ENCODE data around the gene CHRNA7. TPM values are rescaled to one million over a fixed set of nuclear protein-coding genes. Genes with fewer than 3 reads are reported as not detected.

The CHRNA7 gene
- total RNA-seq, 4 donors from 2014 or later, result 10.7 to 55.9 (median 38.2) TPM

DNA sequence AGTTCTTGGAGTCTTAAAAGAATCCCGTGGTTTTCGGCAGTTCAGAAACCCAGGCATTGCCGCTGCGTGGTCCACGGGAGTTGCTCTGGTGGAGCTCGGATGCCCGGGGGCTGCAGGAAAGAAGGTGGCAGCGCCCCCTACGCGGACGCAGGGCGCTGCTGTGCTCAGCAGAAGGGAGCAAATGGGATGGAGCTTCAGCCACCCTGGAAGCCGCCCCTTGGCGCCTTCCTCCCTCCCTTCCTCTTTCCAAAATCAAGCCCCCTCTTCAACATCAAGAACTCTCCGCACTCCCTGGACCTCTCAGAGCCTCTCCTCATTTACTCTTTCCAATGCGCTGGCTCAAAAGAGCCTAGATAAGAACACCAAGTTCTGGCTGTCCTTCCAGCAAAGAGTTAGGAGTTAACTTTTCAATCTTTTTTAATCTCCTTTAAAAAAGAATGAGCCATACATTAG lies 880 bp upstream of the CHRNA7 start:
- H3K4me1 ChIP-seq, result peaks cover 0 to 16% (median 2%) of the 10 kb centered on the region in 4 donors
- no peaks in the 10 kb centered on the region for H3K9me3 ChIP-seq
- H3K4me3 ChIP-seq, result peak overlapping the region in 3 of 4 donors; percentile 40 to 76 (median 75)
- no peaks in the 10 kb centered on the region for H3K27me3 ChIP-seq
- no peak overlapping the region for H3K27ac ChIP-seq
- peak in 2 of 3 donors; percentile 53 to 69 for DNase-seq
- H3K36me3 ChIP-seq, result no peaks in the 10 kb centered on the region
- TF ChIP-seq POLR2A (IDR thresholded peaks at IDR 0.05), result no peak
- TF ChIP-seq, protein P1, sequence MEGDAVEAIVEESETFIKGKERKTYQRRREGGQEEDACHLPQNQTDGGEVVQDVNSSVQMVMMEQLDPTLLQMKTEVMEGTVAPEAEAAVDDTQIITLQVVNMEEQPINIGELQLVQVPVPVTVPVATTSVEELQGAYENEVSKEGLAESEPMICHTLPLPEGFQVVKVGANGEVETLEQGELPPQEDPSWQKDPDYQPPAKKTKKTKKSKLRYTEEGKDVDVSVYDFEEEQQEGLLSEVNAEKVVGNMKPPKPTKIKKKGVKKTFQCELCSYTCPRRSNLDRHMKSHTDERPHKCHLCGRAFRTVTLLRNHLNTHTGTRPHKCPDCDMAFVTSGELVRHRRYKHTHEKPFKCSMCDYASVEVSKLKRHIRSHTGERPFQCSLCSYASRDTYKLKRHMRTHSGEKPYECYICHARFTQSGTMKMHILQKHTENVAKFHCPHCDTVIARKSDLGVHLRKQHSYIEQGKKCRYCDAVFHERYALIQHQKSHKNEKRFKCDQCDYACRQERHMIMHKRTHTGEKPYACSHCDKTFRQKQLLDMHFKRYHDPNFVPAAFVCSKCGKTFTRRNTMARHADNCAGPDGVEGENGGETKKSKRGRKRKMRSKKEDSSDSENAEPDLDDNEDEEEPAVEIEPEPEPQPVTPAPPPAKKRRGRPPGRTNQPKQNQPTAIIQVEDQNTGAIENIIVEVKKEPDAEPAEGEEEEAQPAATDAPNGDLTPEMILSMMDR (IDR thresholded peaks at IDR 0.05), result peak in 4 of 6 experiments; percentile 15 to 45 (median 34)

DNA sequence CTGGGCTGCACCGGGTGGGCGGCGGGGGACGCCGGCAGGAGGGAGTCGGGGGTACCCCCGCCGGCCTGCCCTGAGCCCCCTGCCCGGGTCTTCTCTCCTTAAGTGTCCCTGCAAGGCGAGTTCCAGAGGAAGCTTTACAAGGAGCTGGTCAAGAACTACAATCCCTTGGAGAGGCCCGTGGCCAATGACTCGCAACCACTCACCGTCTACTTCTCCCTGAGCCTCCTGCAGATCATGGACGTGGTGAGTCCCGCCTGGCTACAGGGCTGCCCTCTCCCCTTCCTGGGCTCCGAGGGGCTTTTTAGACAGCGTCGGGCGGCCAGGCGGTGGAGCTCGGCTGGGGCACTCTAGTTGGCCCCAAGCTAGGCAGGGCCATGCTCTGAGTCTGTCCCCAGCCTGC lies 480 bp downstream of the CHRNA7 start:
- TF ChIP-seq, protein P1 (IDR thresholded peaks at IDR 0.05), result no peak
- TF ChIP-seq POLR2A (IDR thresholded peaks at IDR 0.05), result no peak
- no peak for DNase-seq
- Histone ChIP-seq H3K27me3 (no peaks in the 10 kb centered on the region), H3K4me3 (peak overlapping the region; percentile 39 to 76 (median 58)), H3K36me3 (no peaks in the 10 kb centered on the region), H3K9me3 (no peaks in the 10 kb centered on the region), H3K27ac (peak overlapping the region in 3 of 4 donors; percentile 22 to 75 (median 55)), H3K4me1 (peaks cover 0 to 16% (median 2%) of the 10 kb centered on the region in 4 donors)

DNA sequence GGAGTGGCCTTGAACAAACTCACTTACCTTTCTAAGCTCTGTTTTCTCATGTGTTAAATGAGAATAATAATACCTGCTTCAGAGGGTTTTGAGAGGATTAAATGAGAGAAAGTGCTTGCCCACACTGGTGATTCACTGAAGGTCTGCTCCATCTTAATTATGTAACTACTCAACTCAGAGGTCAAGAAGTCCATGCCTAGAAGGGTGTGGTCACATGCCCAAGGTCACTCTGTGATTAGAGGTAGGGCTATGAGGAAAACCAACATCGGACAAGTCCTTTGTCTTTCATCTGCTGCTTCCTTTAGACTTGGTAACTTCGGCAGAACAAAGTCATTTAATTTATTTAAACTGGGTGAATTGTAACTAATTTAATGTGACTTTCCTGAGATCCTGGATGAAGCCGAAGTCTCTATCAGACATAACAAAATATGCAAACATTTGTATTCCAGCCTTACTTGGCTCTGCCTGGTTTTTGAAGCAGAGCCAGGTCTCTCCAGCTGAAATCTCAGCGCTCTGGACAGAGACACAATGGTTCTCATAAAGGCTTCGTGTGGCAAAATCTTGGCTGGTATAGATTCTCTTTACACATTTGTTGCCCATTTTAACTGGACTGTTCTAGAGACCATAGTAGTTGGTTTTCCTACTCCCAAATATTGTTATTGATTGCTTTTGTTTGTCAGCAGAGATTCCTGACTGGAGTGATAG lies 3.0 kb downstream of the CHRNA7 start:
- H3K27me3 ChIP-seq, result no peaks in the 10 kb centered on the region
- no peaks in the 10 kb centered on the region for H3K9me3 ChIP-seq
- no peak overlapping the region for H3K4me3 ChIP-seq
- peaks cover 0 to 16% (median 2%) of the 10 kb centered on the region in 4 donors for H3K4me1 ChIP-seq
- no peak for TF ChIP-seq POLR2A (IDR thresholded peaks at IDR 0.05)
- TF ChIP-seq, protein P1 (IDR thresholded peaks at IDR 0.05), result no peak
- H3K27ac ChIP-seq, result peak overlapping the region in 2 of 4 donors; percentile 45 to 48
- no peaks in the 10 kb centered on the region for H3K36me3 ChIP-seq
- DNase-seq, result peak in 1 of 3 donors; percentile 64

DNA sequence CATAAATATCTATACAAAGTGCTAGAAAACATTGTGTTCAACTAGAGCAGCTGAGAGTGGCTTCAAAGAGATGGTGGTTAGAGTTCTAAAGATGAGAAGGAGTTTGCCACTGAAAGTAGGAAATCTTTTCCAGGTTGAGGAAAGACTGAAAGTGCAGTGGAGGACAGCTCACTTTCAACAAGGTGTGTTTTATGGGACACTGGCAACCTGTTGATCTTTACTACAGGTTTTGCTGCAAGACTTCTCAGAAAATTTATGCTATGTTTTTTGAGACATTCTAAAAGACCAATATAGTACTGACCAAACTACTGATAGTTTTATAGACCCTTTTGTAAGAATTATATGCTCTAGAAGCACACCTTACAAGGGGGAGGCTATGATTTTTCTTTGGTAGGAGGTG lies 3.8 kb downstream of the CHRNA7 start:
- no peaks in the 10 kb centered on the region for H3K36me3 ChIP-seq
- H3K9me3 ChIP-seq, result no peaks in the 10 kb centered on the region
- peak overlapping the region in 1 of 4 donors; percentile 48 for H3K27ac ChIP-seq
- H3K27me3 ChIP-seq, result no peaks in the 10 kb centered on the region
- H3K4me3 ChIP-seq, result no peak overlapping the region
- no peak for DNase-seq
- H3K4me1 ChIP-seq, result peaks cover 0 to 16% (median 2%) of the 10 kb centered on the region in 4 donors
- no peak for TF ChIP-seq POLR2A (IDR thresholded peaks at IDR 0.05)
- TF ChIP-seq, protein P1 (IDR thresholded peaks at IDR 0.05), result no peak

DNA sequence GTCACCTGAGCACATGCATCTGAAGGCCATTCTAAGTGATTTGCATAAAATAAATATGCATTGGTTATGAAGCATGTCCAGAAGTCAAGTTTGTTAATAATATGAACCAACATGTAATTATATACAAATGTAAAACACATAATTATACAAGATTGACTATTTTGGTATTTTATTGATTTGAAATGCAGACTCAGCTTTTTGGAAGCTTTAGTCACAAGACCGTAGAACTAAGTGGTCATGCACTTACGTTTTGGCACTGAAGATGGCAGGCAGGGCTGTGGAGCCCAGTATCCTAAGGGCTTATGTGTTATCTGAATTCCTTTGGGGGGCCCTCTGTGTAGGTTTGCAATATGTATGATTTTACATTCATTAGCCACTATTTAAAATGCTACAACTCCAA lies 5.0 kb downstream of the CHRNA7 start:
- no peaks in the 10 kb centered on the region for H3K27me3 ChIP-seq
- no peak overlapping the region for H3K27ac ChIP-seq
- TF ChIP-seq POLR2A (IDR thresholded peaks at IDR 0.05), result no peak
- TF ChIP-seq, protein P1 (IDR thresholded peaks at IDR 0.05), result no peak
- H3K36me3 ChIP-seq, result no peaks in the 10 kb centered on the region
- no peaks in the 10 kb centered on the region for H3K9me3 ChIP-seq
- H3K4me3 ChIP-seq, result no peak overlapping the region
- H3K4me1 ChIP-seq, result peaks cover 0 to 7% (median 2%) of the 10 kb centered on the region in 4 donors
- no peak for DNase-seq

All from Peyer's patch (tissue), 4 donors.